Karpas-422 (cell line): ENCODE data around the gene HGFAC. TPM values are rescaled to one million over a fixed set of nuclear protein-coding genes. Genes with fewer than 3 reads are reported as not detected.

Experiments
- DNase-seq: peaks from one replicate; pipeline ENCODE4 v3.0.0-alpha.2; 2015
- H2AFZ ChIP-seq: fragments of 200-600 bp; sonication (generic); 2 replicates; pipeline ENCODE4 v1.6.1; 2014; ENCODE audit warnings: antibody characterized with exemption, low read length, mixed read lengths
- H3K27ac ChIP-seq: fragments of 200-600 bp; sonication (generic); 2 replicates; pipeline ENCODE4 v1.5.1; 2014; ENCODE audit warnings: mild to moderate bottlenecking, low read length, moderate library complexity
- H3K27me3 ChIP-seq: fragments of 200-600 bp; sonication (generic); 2 replicates; pipeline ENCODE4 v1.6.1; 2014; ENCODE audit warnings: low read length, mixed read lengths
- H3K36me3 ChIP-seq: fragments of 200-600 bp; sonication (generic); 2 replicates; pipeline ENCODE4 v1.6.1; 2014; ENCODE audit warnings: low read length, mixed read lengths; ENCODE audit not compliant: insufficient read depth
- H3K4me1 ChIP-seq: fragments of 200-600 bp; sonication (generic); 2 replicates; pipeline ENCODE4 v1.6.1; 2014; ENCODE audit warnings: mild to moderate bottlenecking, low read length, mixed read lengths
- H3K4me2 ChIP-seq: fragments of 200-600 bp; sonication (generic); 2 replicates; pipeline ENCODE4 v1.6.1; 2014; ENCODE audit warnings: low read length, low read depth, mild to moderate bottlenecking; ENCODE audit not compliant: poor library complexity, severe bottlenecking
- H3K4me3 ChIP-seq: fragments of 200-600 bp; sonication (generic); 2 replicates; pipeline ENCODE4 v1.5.1; 2014; ENCODE audit warnings: mild to moderate bottlenecking, antibody characterized with exemption, low read length, mixed read lengths
- H3K79me2 ChIP-seq: fragments of 200-600 bp; sonication (generic); 2 replicates; pipeline ENCODE4 v1.6.1; 2014; ENCODE audit warnings: mild to moderate bottlenecking, low read length, mixed read lengths
- H3K9ac ChIP-seq: fragments of 200-600 bp; sonication (generic); 2 replicates; pipeline ENCODE4 v1.6.0; 2014; ENCODE audit warnings: low read length
- H3K9me2 ChIP-seq: fragments of 200-600 bp; sonication (generic), shearing (Covaris generic); replicated peaks from 2 replicates; pipeline ENCODE4 v1.6.0; 2014; ENCODE audit warnings: mild to moderate bottlenecking, low read length, moderate library complexity; ENCODE audit not compliant: insufficient read depth
- H3K9me3 ChIP-seq: fragments of 300-700, 200-600 bp; sonication (generic); 2 replicates; pipeline ENCODE4 v1.6.1; 2014; ENCODE audit warnings: low read length, mixed read lengths
- H4K20me1 ChIP-seq: fragments of 200-600 bp; sonication (generic); 2 replicates; pipeline ENCODE4 v1.6.1; 2014; ENCODE audit warnings: mild to moderate bottlenecking, antibody characterized with exemption, low read length, low read depth; ENCODE audit not compliant: insufficient read depth
- total RNA-seq: library from RNA; depleted of rRNA; stranded (reverse); fragments of >200 nt; shearing (Covaris generic); gene quantifications from 2 replicates; pipeline ENCODE4 v1.2.3, GENCODE V29; 2014; ENCODE audit warnings: low replicate concordance; rRNA removed

Gene HGFAC
- total RNA-seq, 1 experiment from 2014 or later = not detected

- Histone ChIP-seq H3K36me3 (no peaks in the 10 kb centered on the region), H3K27me3 (no peaks in the 10 kb centered on the region), H3K4me3 (no peak overlapping the region), H3K79me2 (no peaks in the 10 kb centered on the region), H3K9me2 (no peaks in the 10 kb centered on the region), H3K9me3 (no peaks in the 10 kb centered on the region), H3K4me2 (no peak overlapping the region), H4K20me1 (peaks cover 3% of the 10 kb centered on the region; the same call in 1 of the 2 replicates), H3K27ac (no peak overlapping the region), H3K9ac (no peak overlapping the region), H3K4me1 (no peaks in the 10 kb centered on the region), H2AFZ (no peak overlapping the region)
- no peak for DNase-seq
These were observed 54.3 kb downstream of the HGFAC start for GRCh38 chr4:3496021-3496420.

GRCh38 chr4:3497095-3497494 lies 55.3 kb downstream of the HGFAC start:
- Histone ChIP-seq H3K4me3 (no peak overlapping the region), H3K9ac (no peak overlapping the region), H2AFZ (no peak overlapping the region), H3K79me2 (no peaks in the 10 kb centered on the region), H3K27ac (no peak overlapping the region), H3K4me2 (no peak overlapping the region), H3K27me3 (no peaks in the 10 kb centered on the region), H4K20me1 (peaks cover 8% of the 10 kb centered on the region; the same call in 1 of the 2 replicates), H3K4me1 (no peaks in the 10 kb centered on the region), H3K9me2 (no peaks in the 10 kb centered on the region), H3K9me3 (no peaks in the 10 kb centered on the region), H3K36me3 (no peaks in the 10 kb centered on the region)
- DNase-seq = no peak

GRCh38 chr4:3497523-3498389 lies 56.0 kb downstream of the HGFAC start:
- H3K9me2 ChIP-seq = no peaks in the 10 kb centered on the region
- H3K9ac ChIP-seq = no peak overlapping the region
- no peaks in the 10 kb centered on the region for H3K9me3 ChIP-seq
- H3K79me2 ChIP-seq = no peaks in the 10 kb centered on the region
- peaks cover 8% of the 10 kb centered on the region; the same call in 1 of the 2 replicates for H4K20me1 ChIP-seq
- DNase-seq = no peak
- no peak overlapping the region for H3K4me3 ChIP-seq
- H3K27ac ChIP-seq = no peak overlapping the region
- H3K36me3 ChIP-seq = no peaks in the 10 kb centered on the region
- no peak overlapping the region for H3K4me2 ChIP-seq
- no peaks in the 10 kb centered on the region for H3K27me3 ChIP-seq
- no peak overlapping the region for H2AFZ ChIP-seq
- no peaks in the 10 kb centered on the region for H3K4me1 ChIP-seq

- H3K4me2 ChIP-seq = no peak overlapping the region
- H3K4me3 ChIP-seq = no peak overlapping the region
- H2AFZ ChIP-seq = no peak overlapping the region
- no peaks in the 10 kb centered on the region for H3K4me1 ChIP-seq
- no peaks in the 10 kb centered on the region for H3K79me2 ChIP-seq
- H3K9me2 ChIP-seq = no peaks in the 10 kb centered on the region
- peaks cover 12% of the 10 kb centered on the region; the same call in 1 of the 2 replicates for H4K20me1 ChIP-seq
- H3K27ac ChIP-seq = no peak overlapping the region
- H3K27me3 ChIP-seq = no peaks in the 10 kb centered on the region
- H3K9ac ChIP-seq = no peak overlapping the region
- H3K36me3 ChIP-seq = no peaks in the 10 kb centered on the region
- DNase-seq = no peak
- no peaks in the 10 kb centered on the region for H3K9me3 ChIP-seq
These were observed 56.6 kb downstream of the HGFAC start for GRCh38 chr4:3498407-3498806.

Other genes with a start within 250 kb of the HGFAC start
- 0.52 and 1.0 TPM in 2 replicates for gene MSANTD1, start 192.8 kb upstream of the HGFAC start, total RNA-seq
- 4.7 TPM in 1 of 2 replicates, not detected in the other for gene RGS12, start 148.9 kb upstream of the HGFAC start, total RNA-seq
- 1.6 and 10.4 TPM in 2 replicates for gene DOK7, start 21.3 kb downstream of the HGFAC start, total RNA-seq
- 15.3 and 57.2 TPM in 2 replicates for gene LRPAP1, start 90.5 kb downstream of the HGFAC start, total RNA-seq